PC-9 (cell line): ENCODE measurements around the gene RHOD.

ENCODE experiments used
- EZH2 ChIP-seq: fragments of 200-600 bp; sonication (generic); IDR thresholded peaks from 2 replicates; pipeline ENCODE4 v1.8.0; 2017; ENCODE audit warnings: antibody characterized with exemption, low read depth
- TF ChIP-seq, protein P1 (sequence below): fragments of 200-600 bp; sonication (generic); conservative IDR thresholded peaks from 2 replicates; pipeline ENCODE4 v1.6.1; 2017; ENCODE audit warnings: mixed run types, antibody characterized with exemption, mild to moderate bottlenecking, moderate library complexity

- TF ChIP-seq, protein P1, sequence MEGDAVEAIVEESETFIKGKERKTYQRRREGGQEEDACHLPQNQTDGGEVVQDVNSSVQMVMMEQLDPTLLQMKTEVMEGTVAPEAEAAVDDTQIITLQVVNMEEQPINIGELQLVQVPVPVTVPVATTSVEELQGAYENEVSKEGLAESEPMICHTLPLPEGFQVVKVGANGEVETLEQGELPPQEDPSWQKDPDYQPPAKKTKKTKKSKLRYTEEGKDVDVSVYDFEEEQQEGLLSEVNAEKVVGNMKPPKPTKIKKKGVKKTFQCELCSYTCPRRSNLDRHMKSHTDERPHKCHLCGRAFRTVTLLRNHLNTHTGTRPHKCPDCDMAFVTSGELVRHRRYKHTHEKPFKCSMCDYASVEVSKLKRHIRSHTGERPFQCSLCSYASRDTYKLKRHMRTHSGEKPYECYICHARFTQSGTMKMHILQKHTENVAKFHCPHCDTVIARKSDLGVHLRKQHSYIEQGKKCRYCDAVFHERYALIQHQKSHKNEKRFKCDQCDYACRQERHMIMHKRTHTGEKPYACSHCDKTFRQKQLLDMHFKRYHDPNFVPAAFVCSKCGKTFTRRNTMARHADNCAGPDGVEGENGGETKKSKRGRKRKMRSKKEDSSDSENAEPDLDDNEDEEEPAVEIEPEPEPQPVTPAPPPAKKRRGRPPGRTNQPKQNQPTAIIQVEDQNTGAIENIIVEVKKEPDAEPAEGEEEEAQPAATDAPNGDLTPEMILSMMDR, result no peak
- no peak for TF ChIP-seq EZH2
Observed at GRCh38 chr11:67085617-67086016, 29.0 kb downstream of the RHOD start.
